Measurements from ENCODE around the gene PCP2. TPM values are rescaled to one million over a fixed set of nuclear protein-coding genes. Genes with fewer than 3 reads are reported as not detected.

PCP2 gene
- total and polyA plus RNA-seq, 7 donors: 0.20 TPM; not detected in 6

GRCh38 chr19:7618348-7618747, 15.2 kb downstream of the PCP2 start:
- Histone ChIP-seq H3K36me3 (ENCODE audit: insufficient read depth in 1 of 2, low read depth in 1 of 2) (peaks cover 8 to 51% of the 10 kb centered on the region in 2 donors), H3K27ac (no peak overlapping the region)

GRCh38 chr19:7617735-7618134, 15.8 kb downstream of the PCP2 start:
- DNase-seq (no peak), ATAC-seq (no peak)
- no peak for TF ChIP-seq CTCF (IDR thresholded peaks at IDR 0.05)
- Histone ChIP-seq H3K9me3 (no peaks in the 10 kb centered on the region), H3K4me1 (peaks cover 8% of the 10 kb centered on the region), H3K36me3 (ENCODE audit: insufficient read depth in 1 of 2, low read depth in 1 of 2) (peaks cover 7 to 45% of the 10 kb centered on the region in 2 donors), H3K4me3 (no peak overlapping the region), H3K27me3 (ENCODE audit: insufficient read depth in 3 of 3, low read length in 2 of 3) (no peaks in the 10 kb centered on the region), H3K27ac (no peak overlapping the region)
- intact Hi-C loops (cut with DNase I): loop anchor here in 1 of 2 donors (5.0 kb wide), 1 partner anchor 515 kb away; no protein-coding TSS in a partner anchor
- WGBS, 3 donors: 89 to 92% (median 90%) methylated on average over 25 to 28 of the region's 28 CpGs

More at GRCh38 chr19:7618348-7618747, 15.2 kb downstream of the PCP2 start:
- Histone ChIP-seq H3K4me1 (peaks cover 8% of the 10 kb centered on the region), H3K27me3 (ENCODE audit: insufficient read depth in 3 of 3, low read length in 2 of 3) (no peaks in the 10 kb centered on the region), H3K4me3 (no peak overlapping the region), H3K9me3 (no peaks in the 10 kb centered on the region)
- TF ChIP-seq CTCF (IDR thresholded peaks at IDR 0.05): no peak
- intact Hi-C loops (cut with DNase I): loop anchor here in 1 of 2 donors (5.0 kb wide), 1 partner anchor 516 kb away; no protein-coding TSS in a partner anchor
- DNase-seq: no peak
- peak in 3 of 4 donors; percentile 39 to 49 (median 47) for ATAC-seq
- WGBS, 3 donors: 20 to 45% (median 28%) methylated on average over 4 of the region's 4 CpGs

GRCh38 chr19:7617172-7617571, 16.3 kb downstream of the PCP2 start:
- Histone ChIP-seq H3K4me3 (no peak overlapping the region), H3K27ac (no peak overlapping the region), H3K4me1 (peaks cover 8% of the 10 kb centered on the region), H3K9me3 (no peaks in the 10 kb centered on the region), H3K27me3 (ENCODE audit: insufficient read depth in 3 of 3, low read length in 2 of 3) (no peaks in the 10 kb centered on the region), H3K36me3 (ENCODE audit: insufficient read depth in 1 of 2, low read depth in 1 of 2) (peaks cover 4 to 39% of the 10 kb centered on the region in 2 donors)
- DNase-seq (no peak), ATAC-seq (no peak)
- 84 to 93% (median 88%) methylated on average over 12 of the region's 12 CpGs for WGBS, 3 donors
- no peak for TF ChIP-seq CTCF (IDR thresholded peaks at IDR 0.05)
- intact Hi-C loops (cut with DNase I): loop anchor here in 1 of 2 donors (5.0 kb wide), 1 partner anchor 515 kb away; no protein-coding TSS in a partner anchor

- H3K27ac ChIP-seq: no peak overlapping the region
- H3K4me1 ChIP-seq: peaks cover 8% of the 10 kb centered on the region
- DNase-seq: no peak
- H3K9me3 ChIP-seq: no peaks in the 10 kb centered on the region
- TF ChIP-seq CTCF (IDR thresholded peaks at IDR 0.05): no peak
- H3K4me3 ChIP-seq: no peak overlapping the region
- H3K27me3 ChIP-seq (ENCODE audit: insufficient read depth in 3 of 3, low read length in 2 of 3): no peaks in the 10 kb centered on the region
- intact Hi-C loops (cut with DNase I): loop anchor here in 1 of 2 donors (5.0 kb wide), 1 partner anchor 513 kb away; no protein-coding TSS in a partner anchor
- WGBS, 3 donors: 75 to 86% (median 77%) methylated on average over 46 to 59 of the region's 59 CpGs
- H3K36me3 ChIP-seq (ENCODE audit: insufficient read depth in 1 of 2, low read depth in 1 of 2): peaks cover 2 to 19% of the 10 kb centered on the region in 2 donors
- ATAC-seq: no peak
These were observed 18.4 kb downstream of the PCP2 start for GRCh38 chr19:7614859-7615741.

All from psoas muscle (tissue), 8 donors.